GM12873 (cell line): ENCODE results near the gene SCFD1.
A peak's percentile ranks its signal among the peaks of the same experiment; 100 is the strongest.

Experiments used
- TF ChIP-seq, protein P1 (sequence below): IDR thresholded peaks from 2 replicates; pipeline ENCODE4 v1.5.1; 2012; ENCODE audit warnings: low read depth, mild to moderate bottlenecking, moderate library complexity, low read length, control low read depth; ENCODE audit not compliant: insufficient read depth; ENCODE audit errors: missing control alignments

The SCFD1 gene

DNA sequence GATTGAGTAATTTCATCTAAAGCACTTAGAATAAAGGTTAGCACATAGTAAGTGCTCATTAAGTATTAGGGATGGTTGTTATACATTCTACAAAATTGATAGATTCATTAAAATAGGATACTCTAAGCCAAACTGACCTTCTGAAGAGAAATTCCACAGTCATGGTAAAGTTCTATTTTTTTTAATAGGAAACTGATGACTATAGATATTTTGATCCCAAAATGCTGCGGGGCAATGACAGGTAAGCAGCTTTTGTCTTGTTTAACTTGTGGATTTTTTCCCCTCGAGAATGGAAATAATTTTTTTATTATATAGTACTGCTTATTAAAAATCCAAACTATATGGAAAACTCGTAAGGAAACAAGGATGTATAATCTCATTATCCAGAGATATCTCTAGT is 97.0 kb downstream of the SCFD1 start:
- TF ChIP-seq, protein P1, sequence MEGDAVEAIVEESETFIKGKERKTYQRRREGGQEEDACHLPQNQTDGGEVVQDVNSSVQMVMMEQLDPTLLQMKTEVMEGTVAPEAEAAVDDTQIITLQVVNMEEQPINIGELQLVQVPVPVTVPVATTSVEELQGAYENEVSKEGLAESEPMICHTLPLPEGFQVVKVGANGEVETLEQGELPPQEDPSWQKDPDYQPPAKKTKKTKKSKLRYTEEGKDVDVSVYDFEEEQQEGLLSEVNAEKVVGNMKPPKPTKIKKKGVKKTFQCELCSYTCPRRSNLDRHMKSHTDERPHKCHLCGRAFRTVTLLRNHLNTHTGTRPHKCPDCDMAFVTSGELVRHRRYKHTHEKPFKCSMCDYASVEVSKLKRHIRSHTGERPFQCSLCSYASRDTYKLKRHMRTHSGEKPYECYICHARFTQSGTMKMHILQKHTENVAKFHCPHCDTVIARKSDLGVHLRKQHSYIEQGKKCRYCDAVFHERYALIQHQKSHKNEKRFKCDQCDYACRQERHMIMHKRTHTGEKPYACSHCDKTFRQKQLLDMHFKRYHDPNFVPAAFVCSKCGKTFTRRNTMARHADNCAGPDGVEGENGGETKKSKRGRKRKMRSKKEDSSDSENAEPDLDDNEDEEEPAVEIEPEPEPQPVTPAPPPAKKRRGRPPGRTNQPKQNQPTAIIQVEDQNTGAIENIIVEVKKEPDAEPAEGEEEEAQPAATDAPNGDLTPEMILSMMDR = no peak

DNA sequence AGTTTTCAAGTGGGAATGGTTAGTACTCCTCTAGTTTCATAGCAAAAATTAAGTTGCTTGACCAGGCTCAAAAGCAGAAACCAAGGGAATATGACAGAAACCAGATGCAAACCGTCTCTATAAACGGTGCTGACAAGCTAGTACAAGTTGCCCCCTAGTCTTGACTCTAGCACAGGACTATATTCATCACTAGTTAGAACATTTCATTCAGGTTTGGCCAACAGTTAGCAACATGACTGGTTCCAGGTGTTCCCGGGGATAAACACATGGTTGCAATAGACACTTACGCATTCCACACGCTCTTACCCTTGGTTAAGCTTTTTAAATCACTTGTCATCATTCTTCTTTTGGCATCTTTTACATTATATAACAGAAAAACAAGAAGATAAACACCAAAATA is 103.6 kb downstream of the SCFD1 start:
- TF ChIP-seq, protein P1 = no peak

- TF ChIP-seq, protein P1 = no peak
These were observed 106.4 kb downstream of the SCFD1 start for GRCh38 chr14:30728471-30728870.

DNA sequence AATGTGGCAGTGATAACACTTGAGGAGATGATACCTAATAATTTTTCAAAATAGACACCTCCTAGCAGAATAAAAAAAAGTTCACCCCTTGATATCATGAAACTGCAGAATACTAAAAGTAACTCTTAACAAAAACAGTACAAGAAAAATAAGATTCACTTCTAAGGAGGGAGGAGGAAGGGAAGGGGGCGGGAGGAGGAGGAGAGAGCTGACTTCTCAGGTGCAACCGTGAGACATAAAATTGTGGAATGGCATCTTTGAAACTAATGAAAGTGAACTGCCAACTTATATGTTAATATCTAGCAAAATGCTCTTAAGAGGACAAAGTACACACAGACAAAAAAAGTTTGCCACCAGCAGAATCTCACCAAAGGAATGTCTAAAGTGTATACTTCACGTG is 115.8 kb downstream of the SCFD1 start:
- TF ChIP-seq, protein P1 = no peak

DNA sequence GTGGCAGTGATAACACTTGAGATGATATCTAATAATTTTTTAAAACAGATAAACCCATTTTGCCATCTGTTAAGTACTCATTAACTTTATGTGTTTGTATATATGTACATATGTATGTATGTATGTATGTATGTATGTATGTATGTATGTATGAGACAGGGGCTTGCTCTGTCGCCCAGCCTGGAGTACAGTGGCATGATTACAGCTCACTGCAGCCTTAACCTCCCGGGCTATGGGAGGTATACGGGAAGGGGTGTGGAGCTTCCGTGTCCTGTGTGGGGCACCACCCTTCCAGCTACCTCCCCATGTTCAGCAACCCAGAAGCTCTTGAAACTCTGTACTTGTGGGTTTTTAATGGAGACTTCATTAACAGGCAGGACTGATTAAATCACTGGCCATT is 116.9 kb downstream of the SCFD1 start:
- TF ChIP-seq, protein P1 = no peak

GRCh38 chr14:30748343-30748742 is 126.2 kb downstream of the SCFD1 start:
- TF ChIP-seq, protein P1 = no peak

DNA sequence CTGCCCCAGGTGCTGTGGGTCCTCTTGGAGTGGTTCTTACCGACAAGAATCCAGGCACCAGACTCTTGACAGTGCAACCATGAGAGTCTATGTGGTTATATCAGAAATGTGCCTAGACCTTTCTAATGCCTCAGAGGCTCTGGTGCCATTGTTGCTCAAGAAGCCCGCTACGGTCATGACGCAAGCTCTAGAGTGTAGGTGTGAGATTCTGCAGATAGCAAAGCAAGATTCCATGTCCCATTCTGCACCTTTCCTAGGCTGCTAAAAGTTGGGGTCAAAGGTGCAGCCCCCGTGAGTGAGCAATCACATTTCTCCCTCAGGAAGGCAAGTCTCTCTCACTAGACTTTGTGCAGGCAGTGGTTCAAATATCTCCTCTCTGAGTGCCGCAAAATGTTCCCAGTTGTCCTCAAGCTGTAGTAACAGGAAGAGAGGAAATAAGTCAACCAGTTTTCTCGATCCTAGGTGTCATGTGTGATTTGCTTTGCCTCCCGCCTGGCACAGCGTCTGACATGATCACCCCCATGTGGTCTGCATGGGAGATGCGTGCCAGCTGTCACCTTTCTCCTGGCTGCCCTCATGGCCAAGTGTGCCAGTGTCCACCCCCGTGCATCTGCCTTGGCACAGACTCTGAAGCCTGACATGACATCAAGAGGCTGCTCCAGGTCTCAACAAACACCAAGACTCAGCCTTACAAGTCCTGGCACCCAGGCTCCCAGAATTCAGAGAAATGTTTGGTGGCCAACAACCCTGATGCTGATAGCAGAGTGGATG is 129.7 kb downstream of the SCFD1 start:
- TF ChIP-seq, protein P1 = peak; percentile 43
